Neural cell (in vitro differentiated cells): ENCODE results near the gene TCF12. TPM values are rescaled to one million over a fixed set of nuclear protein-coding genes. Genes with fewer than 3 reads are reported as not detected.

Experiments
- H2AFZ ChIP-seq: fragments of 200-600, 300-800 bp; sonication (generic), shearing (Covaris generic); 2 replicates; pipeline ENCODE4 v1.6.0; 2014; ENCODE audit warnings: low read depth, mild to moderate bottlenecking, antibody characterized with exemption, low read length, moderate library complexity
- H3F3A ChIP-seq: fragments of 200-600 bp; shearing (Covaris generic); 2 replicates; pipeline ENCODE4 v1.6.1; 2016; ENCODE audit warnings: mild to moderate bottlenecking, moderate library complexity, mixed read lengths, antibody characterized with exemption, low read length; ENCODE audit not compliant: insufficient read depth, poor library complexity, severe bottlenecking
- H3K27ac ChIP-seq: fragments of 200-600, 300-800 bp; sonication (generic), shearing (Covaris generic); 2 replicates; pipeline ENCODE4 v1.5.1; 2014; ENCODE audit warnings: mild to moderate bottlenecking, low read length, moderate library complexity
- H3K27me3 ChIP-seq: fragments of 300-800, 200-600 bp; sonication (generic), shearing (Covaris generic); 2 replicates; pipeline ENCODE4 v1.6.0; 2014; ENCODE audit warnings: mild to moderate bottlenecking, low read depth, low read length, moderate library complexity; ENCODE audit not compliant: insufficient read depth
- H3K36me3 ChIP-seq: fragments of 300-800, 200-600 bp; sonication (generic), shearing (Covaris generic); 2 replicates; pipeline ENCODE4 v1.5.1; 2014; ENCODE audit warnings: mild to moderate bottlenecking, antibody characterized with exemption, low read length, moderate library complexity; ENCODE audit not compliant: insufficient read depth
- H3K4me2 ChIP-seq: fragments of 300-800, 200-600 bp; sonication (generic), shearing (Covaris generic); 2 replicates; pipeline ENCODE4 v1.6.0; 2014; ENCODE audit warnings: mild to moderate bottlenecking, low read length
- H3K4me3 ChIP-seq: fragments of 300-800, 200-600 bp; sonication (generic), shearing (Covaris generic); 2 replicates; pipeline ENCODE4 v1.5.1; 2014; ENCODE audit warnings: mild to moderate bottlenecking, low read length, moderate library complexity
- H3K79me2 ChIP-seq: fragments of 200-600 bp; shearing (Covaris generic); replicated peaks from 2 replicates; pipeline ENCODE4 v1.6.0; 2014; ENCODE audit warnings: mild to moderate bottlenecking, low read length, moderate library complexity; ENCODE audit not compliant: insufficient read depth
- H3K9ac ChIP-seq: fragments of 300-800, 200-600 bp; sonication (generic), shearing (Covaris generic); 2 replicates; pipeline ENCODE4 v1.6.1; 2016; ENCODE audit warnings: mild to moderate bottlenecking, low read length, mixed read lengths
- H3K9me2 ChIP-seq: fragments of 200-600 bp; shearing (Covaris generic); 2 replicates; pipeline ENCODE4 v1.6.1; 2016; ENCODE audit warnings: mild to moderate bottlenecking, low read length, mixed read lengths; ENCODE audit not compliant: insufficient read depth
- H3K9me3 ChIP-seq: fragments of 200-600, 300-800 bp; sonication (generic), shearing (Covaris generic); 2 replicates; pipeline ENCODE4 v1.6.1; 2016; ENCODE audit warnings: mild to moderate bottlenecking, mixed run types, low read length, moderate library complexity, mixed read lengths
- H4K20me1 ChIP-seq: fragments of 200-600 bp; shearing (Covaris generic); 2 replicates; pipeline ENCODE4 v1.6.1; 2016; ENCODE audit warnings: mild to moderate bottlenecking, mixed run types; ENCODE audit not compliant: insufficient read depth
- CTCF ChIP-seq: fragments of 450-650 bp; IDR thresholded peaks from 2 replicates; pipeline ENCODE4 v1.5.1; 2014; ENCODE audit warnings: antibody characterized with exemption, mild to moderate bottlenecking, moderate library complexity; ENCODE audit not compliant: poor library complexity, severe bottlenecking
- EP300 ChIP-seq: fragments of 450-650 bp; conservative IDR thresholded peaks from 2 replicates; pipeline ENCODE4 v1.6.1; 2014; ENCODE audit warnings: antibody characterized with exemption, mild to moderate bottlenecking, moderate library complexity; ENCODE audit not compliant: poor library complexity, severe bottlenecking
- EZH2 ChIP-seq: fragments of 200-600, 300-800 bp; shearing (Covaris generic), sonication (generic); IDR thresholded peaks from 2 replicates; pipeline ENCODE4 v1.6.1; 2014; ENCODE audit warnings: antibody characterized with exemption, low read length, borderline replicate concordance, mild to moderate bottlenecking; ENCODE audit not compliant: insufficient read depth, poor library complexity, severe bottlenecking
- MXI1 ChIP-seq: fragments of 450-650 bp; conservative IDR thresholded peaks from 2 replicates; pipeline ENCODE4 v1.6.1; 2014; ENCODE audit warnings: antibody characterized with exemption, mild to moderate bottlenecking; ENCODE audit not compliant: poor library complexity, severe bottlenecking
- POLR2AphosphoS5 ChIP-seq: IDR thresholded peaks from 2 replicates; pipeline ENCODE4 v1.6.1; 2012
- RAD21 ChIP-seq: fragments of 450-650 bp; conservative IDR thresholded peaks from 2 replicates; pipeline ENCODE4 v1.6.1; 2014; ENCODE audit warnings: antibody characterized with exemption, mild to moderate bottlenecking, moderate library complexity
- SMC3 ChIP-seq: fragments of 450-650 bp; conservative IDR thresholded peaks from 2 replicates; pipeline ENCODE4 v1.6.1; 2014; ENCODE audit warnings: antibody characterized with exemption, mild to moderate bottlenecking, moderate library complexity; ENCODE audit not compliant: poor library complexity
- TAF1 ChIP-seq: IDR thresholded peaks from 2 replicates; pipeline ENCODE4 v1.6.1; 2012; ENCODE audit warnings: low read depth
- polyA plus RNA-seq: library from polyadenylated mRNA; depleted of rRNA; stranded (reverse); fragments of >200 nt; gene quantifications from 2 replicates; pipeline ENCODE4 v1.2.3, GENCODE V29; 2014
- TF ChIP-seq, protein P1 (sequence below): IDR thresholded peaks from 2 replicates; pipeline ENCODE4 v1.6.1; 2012; ENCODE audit warnings: borderline replicate concordance

TCF12 gene
- polyA plus RNA-seq, 1 donor from 2014 or later = 52.7 TPM

- Histone ChIP-seq H3K36me3 (no peaks in the 10 kb centered on the region), H3K27ac (no peak overlapping the region), H3K79me2 (no peaks in the 10 kb centered on the region), H4K20me1 (no peaks in the 10 kb centered on the region), H3K4me3 (no peak overlapping the region), H3F3A (no peaks in the 10 kb centered on the region), H3K27me3 (no peaks in the 10 kb centered on the region), H3K9ac (no peak overlapping the region), H3K4me2 (no peak overlapping the region), H3K9me3 (no peaks in the 10 kb centered on the region), H3K9me2 (no peaks in the 10 kb centered on the region), H2AFZ (no peak overlapping the region)
- TF ChIP-seq CTCF (no peak), TAF1 (no peak), EP300 (no peak), EZH2 (no peak), RAD21 (no peak), SMC3 (no peak), MXI1 (no peak), POLR2AphosphoS5 (no peak)
- TF ChIP-seq, protein P1, sequence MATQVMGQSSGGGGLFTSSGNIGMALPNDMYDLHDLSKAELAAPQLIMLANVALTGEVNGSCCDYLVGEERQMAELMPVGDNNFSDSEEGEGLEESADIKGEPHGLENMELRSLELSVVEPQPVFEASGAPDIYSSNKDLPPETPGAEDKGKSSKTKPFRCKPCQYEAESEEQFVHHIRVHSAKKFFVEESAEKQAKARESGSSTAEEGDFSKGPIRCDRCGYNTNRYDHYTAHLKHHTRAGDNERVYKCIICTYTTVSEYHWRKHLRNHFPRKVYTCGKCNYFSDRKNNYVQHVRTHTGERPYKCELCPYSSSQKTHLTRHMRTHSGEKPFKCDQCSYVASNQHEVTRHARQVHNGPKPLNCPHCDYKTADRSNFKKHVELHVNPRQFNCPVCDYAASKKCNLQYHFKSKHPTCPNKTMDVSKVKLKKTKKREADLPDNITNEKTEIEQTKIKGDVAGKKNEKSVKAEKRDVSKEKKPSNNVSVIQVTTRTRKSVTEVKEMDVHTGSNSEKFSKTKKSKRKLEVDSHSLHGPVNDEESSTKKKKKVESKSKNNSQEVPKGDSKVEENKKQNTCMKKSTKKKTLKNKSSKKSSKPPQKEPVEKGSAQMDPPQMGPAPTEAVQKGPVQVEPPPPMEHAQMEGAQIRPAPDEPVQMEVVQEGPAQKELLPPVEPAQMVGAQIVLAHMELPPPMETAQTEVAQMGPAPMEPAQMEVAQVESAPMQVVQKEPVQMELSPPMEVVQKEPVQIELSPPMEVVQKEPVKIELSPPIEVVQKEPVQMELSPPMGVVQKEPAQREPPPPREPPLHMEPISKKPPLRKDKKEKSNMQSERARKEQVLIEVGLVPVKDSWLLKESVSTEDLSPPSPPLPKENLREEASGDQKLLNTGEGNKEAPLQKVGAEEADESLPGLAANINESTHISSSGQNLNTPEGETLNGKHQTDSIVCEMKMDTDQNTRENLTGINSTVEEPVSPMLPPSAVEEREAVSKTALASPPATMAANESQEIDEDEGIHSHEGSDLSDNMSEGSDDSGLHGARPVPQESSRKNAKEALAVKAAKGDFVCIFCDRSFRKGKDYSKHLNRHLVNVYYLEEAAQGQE = no peak
Measured at GRCh38 chr15:57286446-57287122, 368.1 kb downstream of the TCF12 start.

DNA sequence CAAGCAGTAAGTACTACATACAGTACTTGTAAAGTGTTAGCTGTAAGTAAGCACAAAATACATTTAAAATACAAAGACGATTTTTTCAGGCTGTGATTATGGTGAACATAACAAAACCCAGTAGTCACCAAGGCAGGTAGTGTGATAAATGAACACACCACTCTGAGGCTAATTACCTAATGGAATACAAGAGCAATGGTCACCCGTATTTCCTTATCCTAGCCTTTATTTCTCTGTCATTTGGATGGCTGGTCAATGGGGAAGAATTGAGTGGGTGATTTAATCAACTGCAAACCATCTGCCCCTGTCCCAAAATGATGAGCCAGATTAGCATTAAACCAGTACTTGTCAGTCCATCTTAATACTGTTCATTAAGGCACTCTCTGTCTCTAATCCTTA, 368.7 kb downstream of the TCF12 start:
- H3K27ac ChIP-seq = no peak overlapping the region
- H3K4me2 ChIP-seq = no peak overlapping the region
- H3K27me3 ChIP-seq = no peaks in the 10 kb centered on the region

More for the DNA sequence above, 368.7 kb downstream of the TCF12 start:
- no peak overlapping the region for H2AFZ ChIP-seq
- no peak overlapping the region for H3K9ac ChIP-seq
- no peaks in the 10 kb centered on the region for H4K20me1 ChIP-seq
- H3K36me3 ChIP-seq = no peaks in the 10 kb centered on the region
- no peak overlapping the region for H3K4me3 ChIP-seq
- H3K79me2 ChIP-seq = no peaks in the 10 kb centered on the region
- H3K9me2 ChIP-seq = no peaks in the 10 kb centered on the region
- no peak for TF ChIP-seq SMC3
- TF ChIP-seq EZH2 = no peak
- no peak for TF ChIP-seq EP300
- no peak for TF ChIP-seq POLR2AphosphoS5
- TF ChIP-seq, protein P1 = no peak
- no peak for TF ChIP-seq CTCF
- TF ChIP-seq TAF1 = no peak
- TF ChIP-seq RAD21 = no peak
- no peak for TF ChIP-seq MXI1
- H3K9me3 ChIP-seq = no peaks in the 10 kb centered on the region
- H3F3A ChIP-seq = no peaks in the 10 kb centered on the region
